AG04450 (cell line): ENCODE measurements around the gene GMCL1. TPM values are rescaled to one million over a fixed set of nuclear protein-coding genes. Genes with fewer than 3 reads are reported as not detected.

Experiments used
- CTCF ChIA-PET: fragments of 300-600, 350-600 bp; formaldehyde crosslinking; extraction: SDS; loops from one replicate; lab custom pipeline; 2022; ENCODE audit warnings: antibody characterized with exemption, inconsistent platforms; lab: Charles Lee
- POLR2A ChIA-PET: fragments of 350-600 bp; formaldehyde crosslinking; extraction: SDS; loops from one replicate; lab custom pipeline; 2021; ENCODE audit warnings: antibody characterized with exemption, inconsistent platforms; lab: Yijun Ruan, JAX
- DNase-seq: peaks from one replicate; pipeline ENCODE4 v3.0.0-alpha.2; 2011; ENCODE audit warnings: low read depth, low spot score
- H3K27ac ChIP-seq: one replicate; pipeline ENCODE4 v1.5.1; 2012; ENCODE audit warnings: low read depth, low read length, control low read depth
- H3K27me3 ChIP-seq: one replicate; pipeline ENCODE4 v1.6.0; 2012; ENCODE audit warnings: low read length; ENCODE audit not compliant: control insufficient read depth, insufficient read depth
- H3K4me3 ChIP-seq: 2 replicates; pipeline ENCODE4 v1.5.1; 2011; ENCODE audit warnings: mild to moderate bottlenecking, low read depth, low read length, control low read depth
- H3K9me3 ChIP-seq: 2 replicates; pipeline ENCODE4 v1.5.1; 2012; ENCODE audit warnings: low read length; ENCODE audit not compliant: control insufficient read depth, insufficient read depth
- polyA plus RNA-seq: library from polyadenylated mRNA; depleted of rRNA; stranded (reverse); fragments of >200 nt; gene quantifications from 2 replicates; pipeline ENCODE4 v1.2.3, GENCODE V29; 2011
- TF ChIP-seq, protein P1 (sequence below): IDR thresholded peaks from 2 replicates; pipeline ENCODE4 v1.5.1; 2011; ENCODE audit warnings: low read depth, low read length, control low read depth, inconsistent platforms

GMCL1 gene
- polyA plus RNA-seq, 1 experiment = 7.2 TPM

DNA sequence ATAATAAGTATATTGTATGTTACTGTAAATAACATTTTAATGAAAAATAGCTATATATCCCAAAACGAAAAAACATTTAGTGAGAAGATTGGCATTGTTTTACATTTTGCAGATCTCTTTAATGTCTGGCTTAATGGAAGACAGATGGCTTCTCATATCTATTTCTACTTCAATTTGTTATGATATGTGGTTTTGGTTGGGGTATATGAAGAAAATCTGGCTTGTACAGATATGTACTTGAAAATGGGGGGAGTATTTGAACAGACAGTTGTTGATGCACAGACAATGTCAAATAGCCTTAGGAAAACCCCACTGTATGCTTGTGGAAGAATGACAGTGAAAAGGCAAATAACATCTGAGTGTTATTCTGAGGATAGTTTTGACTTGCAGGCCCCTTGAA is 23.6 kb upstream of the GMCL1 start:
- ChIA-PET POLR2A (no interaction called here), CTCF (interaction anchor here (2.2 to 18.5 kb wide), 2 partner anchors 11 to 80 kb away, joined by 10 to 765 read pairs; no protein-coding TSS in a partner anchor)
- Histone ChIP-seq H3K9me3 (no peaks in the 10 kb centered on the region), H3K4me3 (no peak overlapping the region), H3K27ac (no peak overlapping the region), H3K27me3 (no peaks in the 10 kb centered on the region)
- no peak for DNase-seq
- TF ChIP-seq, protein P1, sequence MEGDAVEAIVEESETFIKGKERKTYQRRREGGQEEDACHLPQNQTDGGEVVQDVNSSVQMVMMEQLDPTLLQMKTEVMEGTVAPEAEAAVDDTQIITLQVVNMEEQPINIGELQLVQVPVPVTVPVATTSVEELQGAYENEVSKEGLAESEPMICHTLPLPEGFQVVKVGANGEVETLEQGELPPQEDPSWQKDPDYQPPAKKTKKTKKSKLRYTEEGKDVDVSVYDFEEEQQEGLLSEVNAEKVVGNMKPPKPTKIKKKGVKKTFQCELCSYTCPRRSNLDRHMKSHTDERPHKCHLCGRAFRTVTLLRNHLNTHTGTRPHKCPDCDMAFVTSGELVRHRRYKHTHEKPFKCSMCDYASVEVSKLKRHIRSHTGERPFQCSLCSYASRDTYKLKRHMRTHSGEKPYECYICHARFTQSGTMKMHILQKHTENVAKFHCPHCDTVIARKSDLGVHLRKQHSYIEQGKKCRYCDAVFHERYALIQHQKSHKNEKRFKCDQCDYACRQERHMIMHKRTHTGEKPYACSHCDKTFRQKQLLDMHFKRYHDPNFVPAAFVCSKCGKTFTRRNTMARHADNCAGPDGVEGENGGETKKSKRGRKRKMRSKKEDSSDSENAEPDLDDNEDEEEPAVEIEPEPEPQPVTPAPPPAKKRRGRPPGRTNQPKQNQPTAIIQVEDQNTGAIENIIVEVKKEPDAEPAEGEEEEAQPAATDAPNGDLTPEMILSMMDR = no peak

DNA sequence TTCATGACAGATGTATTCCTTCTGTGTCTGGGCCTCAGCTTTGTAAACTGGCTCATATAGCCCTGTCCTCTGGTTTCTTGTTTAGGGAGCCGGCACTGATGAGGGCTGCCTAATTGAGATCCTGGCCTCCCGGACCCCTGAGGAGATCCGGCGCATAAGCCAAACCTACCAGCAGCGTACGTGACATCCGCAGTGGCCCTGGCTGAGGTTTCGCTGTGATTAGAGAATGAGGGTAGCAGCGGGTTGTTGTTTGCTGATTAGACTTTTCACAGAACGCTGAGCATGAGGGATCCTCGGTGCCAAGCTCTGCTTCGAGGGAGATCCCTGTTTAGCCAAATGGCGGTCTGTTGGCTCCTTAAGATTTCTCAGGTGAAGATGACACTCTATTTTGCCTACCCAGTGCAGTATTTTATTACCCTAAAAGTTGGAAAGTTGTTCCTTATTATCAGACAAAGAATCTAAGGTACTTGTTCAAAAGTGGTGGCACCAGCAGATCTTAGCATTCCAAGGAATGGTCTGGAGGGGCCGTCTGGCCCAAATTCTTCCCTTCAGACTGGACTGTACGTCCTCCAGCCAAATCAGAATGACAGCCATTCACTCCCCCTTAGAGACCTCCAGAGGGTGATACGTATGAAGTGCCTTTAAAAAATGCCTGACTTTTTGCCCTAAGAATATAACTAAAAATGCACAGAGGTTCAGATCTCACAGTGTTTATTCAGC is 21.5 kb upstream of the GMCL1 start:
- Histone ChIP-seq H3K27me3 (no peaks in the 10 kb centered on the region), H3K4me3 (no peak overlapping the region), H3K27ac (no peak overlapping the region), H3K9me3 (no peaks in the 10 kb centered on the region)
- ChIA-PET POLR2A (no interaction called here), CTCF (interaction anchor here (1.0 to 18.5 kb wide), 2 partner anchors 9 to 82 kb away, joined by 4 to 765 read pairs; no protein-coding TSS in a partner anchor)
- TF ChIP-seq, protein P1 = no peak
- DNase-seq = no peak

GRCh38 chr2:69810550-69810949 is 18.9 kb upstream of the GMCL1 start:
- Histone ChIP-seq H3K9me3 (no peaks in the 10 kb centered on the region), H3K27me3 (no peaks in the 10 kb centered on the region), H3K27ac (no peak overlapping the region), H3K4me3 (no peak overlapping the region)
- no peak for DNase-seq
- ChIA-PET POLR2A (no interaction called here), CTCF (interaction anchor here (18.5 kb wide), 1 partner anchor 85 kb away, joined by 765 read pairs; no protein-coding TSS in a partner anchor)
- TF ChIP-seq, protein P1 = no peak

DNA sequence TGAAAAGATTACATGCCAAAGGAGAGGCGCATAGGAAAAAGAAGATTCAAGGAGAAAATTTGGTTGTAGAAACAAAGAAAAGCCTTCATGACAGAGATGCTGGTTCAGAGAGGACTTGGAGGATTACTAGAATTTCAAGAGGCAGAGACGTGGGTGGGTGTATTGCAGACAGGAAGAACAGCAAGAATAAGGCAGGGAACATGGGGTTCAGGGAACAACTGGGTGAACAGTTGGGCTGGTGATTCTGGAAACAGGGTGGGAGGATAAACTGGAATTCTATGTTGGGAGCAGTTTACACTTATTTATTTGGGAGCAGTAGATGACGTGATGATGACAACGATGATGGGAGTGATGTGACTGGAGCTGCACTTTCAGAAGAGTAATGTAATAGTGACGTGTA is 18.4 kb upstream of the GMCL1 start:
- no peak for DNase-seq
- CTCF ChIA-PET = interaction anchor here (18.5 kb wide), 1 partner anchor 86 kb away, joined by 765 read pairs; no protein-coding TSS in a partner anchor
- no peak overlapping the region for H3K4me3 ChIP-seq
- POLR2A ChIA-PET = no interaction called here
- TF ChIP-seq, protein P1 = no peak
- no peaks in the 10 kb centered on the region for H3K27me3 ChIP-seq
- H3K27ac ChIP-seq = no peak overlapping the region
- H3K9me3 ChIP-seq = no peaks in the 10 kb centered on the region

DNA sequence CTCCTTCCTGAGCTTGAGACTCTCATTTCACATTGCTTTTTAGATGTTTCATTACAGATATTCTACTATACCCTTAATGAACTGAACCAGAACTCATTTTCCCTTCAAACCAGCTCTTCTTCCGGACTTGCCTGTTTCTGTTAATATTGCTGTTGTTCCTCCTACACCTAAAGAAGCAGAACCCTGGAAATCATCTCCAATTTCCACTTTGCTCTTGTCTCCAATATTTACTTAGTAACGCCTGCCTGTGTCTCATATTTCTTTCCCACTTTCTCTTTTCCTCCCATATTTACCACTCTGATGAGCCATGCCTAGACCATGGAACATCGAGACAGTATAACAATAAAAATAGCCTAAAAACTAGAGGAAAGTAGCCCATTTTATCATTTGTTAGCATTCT is 17.9 kb upstream of the GMCL1 start:
- ChIA-PET CTCF (interaction anchor here (18.5 kb wide), 1 partner anchor 86 kb away, joined by 765 read pairs; no protein-coding TSS in a partner anchor), POLR2A (no interaction called here)
- TF ChIP-seq, protein P1 = no peak
- no peak overlapping the region for H3K4me3 ChIP-seq
- H3K9me3 ChIP-seq = no peaks in the 10 kb centered on the region
- no peaks in the 10 kb centered on the region for H3K27me3 ChIP-seq
- no peak overlapping the region for H3K27ac ChIP-seq
- DNase-seq = no peak
